Measurements from ENCODE around the gene CACHD1.

DNA sequence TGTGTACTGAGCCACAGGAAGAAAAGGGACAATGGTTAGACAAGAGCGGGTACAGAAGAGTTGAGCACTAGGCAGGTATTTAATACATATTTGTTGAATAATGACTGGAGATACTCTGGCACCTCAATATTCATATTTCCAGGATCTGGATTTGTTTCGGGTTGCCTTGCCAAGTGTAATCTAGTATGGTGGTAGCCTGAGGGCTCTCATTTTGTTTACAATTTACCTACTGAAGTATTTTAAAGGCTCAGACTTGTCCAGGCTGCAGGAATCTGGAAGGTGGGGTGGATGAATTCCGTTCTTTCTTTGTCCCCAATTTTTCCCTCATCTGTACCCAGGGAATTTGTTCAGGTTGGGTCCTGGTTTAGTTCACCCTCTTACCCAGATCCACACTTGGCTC is 95.0 kb downstream of the CACHD1 start:
- TF ChIP-seq, protein P1, sequence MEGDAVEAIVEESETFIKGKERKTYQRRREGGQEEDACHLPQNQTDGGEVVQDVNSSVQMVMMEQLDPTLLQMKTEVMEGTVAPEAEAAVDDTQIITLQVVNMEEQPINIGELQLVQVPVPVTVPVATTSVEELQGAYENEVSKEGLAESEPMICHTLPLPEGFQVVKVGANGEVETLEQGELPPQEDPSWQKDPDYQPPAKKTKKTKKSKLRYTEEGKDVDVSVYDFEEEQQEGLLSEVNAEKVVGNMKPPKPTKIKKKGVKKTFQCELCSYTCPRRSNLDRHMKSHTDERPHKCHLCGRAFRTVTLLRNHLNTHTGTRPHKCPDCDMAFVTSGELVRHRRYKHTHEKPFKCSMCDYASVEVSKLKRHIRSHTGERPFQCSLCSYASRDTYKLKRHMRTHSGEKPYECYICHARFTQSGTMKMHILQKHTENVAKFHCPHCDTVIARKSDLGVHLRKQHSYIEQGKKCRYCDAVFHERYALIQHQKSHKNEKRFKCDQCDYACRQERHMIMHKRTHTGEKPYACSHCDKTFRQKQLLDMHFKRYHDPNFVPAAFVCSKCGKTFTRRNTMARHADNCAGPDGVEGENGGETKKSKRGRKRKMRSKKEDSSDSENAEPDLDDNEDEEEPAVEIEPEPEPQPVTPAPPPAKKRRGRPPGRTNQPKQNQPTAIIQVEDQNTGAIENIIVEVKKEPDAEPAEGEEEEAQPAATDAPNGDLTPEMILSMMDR (IDR thresholded peaks at IDR 0.05 in 4 of 5, conservative IDR thresholded peaks at IDR 0.05 in 1 of 5), result no peak
- TF ChIP-seq POLR2A (IDR thresholded peaks at IDR 0.05), result no peak

Data from gastrocnemius medialis (tissue), 4 donors.